RCC 7860 (cell line): ENCODE data around the gene CCDC88C.
A peak's percentile ranks its signal among the peaks of the same experiment; 100 is the strongest.
"Not testable (repeated sequence)": the region's sequence is repeated elsewhere in the genome, so short reads cannot be mapped to it uniquely, and the experiment has no call there.

ENCODE experiments used
- DNase-seq: peaks from one replicate; pipeline ENCODE4 v3.0.0-alpha.2; 2015; ENCODE audit warnings: low spot score
- FAIRE-seq: peaks from 2 replicates; lab custom pipeline; 2012; peaks lifted over from hg19 to GRCh38; lab: Jason Lieb, UNC

Gene CCDC88C

GRCh38 chr14:91256661-91257060 is 161.0 kb downstream of the CCDC88C start:
- DNase-seq (no peak), FAIRE-seq (no peak)

- no peak for FAIRE-seq
Observed at GRCh38 chr14:91255026-91255695, 162.5 kb downstream of the CCDC88C start.

GRCh38 chr14:91254461-91254860 is 163.2 kb downstream of the CCDC88C start:
- no peak for FAIRE-seq

More at GRCh38 chr14:91255026-91255695, 162.5 kb downstream of the CCDC88C start:
- DNase-seq: no peak

GRCh38 chr14:91253795-91254323 is 163.8 kb downstream of the CCDC88C start:
- FAIRE-seq (no peak), DNase-seq (no peak)

More at GRCh38 chr14:91254461-91254860, 163.2 kb downstream of the CCDC88C start:
- DNase-seq: no peak

GRCh38 chr14:91252871-91253794 is 164.5 kb downstream of the CCDC88C start:
- no peak for FAIRE-seq
- DNase-seq: no peak

GRCh38 chr14:91250912-91251311 is 166.7 kb downstream of the CCDC88C start:
- FAIRE-seq (no peak), DNase-seq (no peak)

GRCh38 chr14:91249841-91250616 is 167.6 kb downstream of the CCDC88C start:
- peak; percentile 84 for DNase-seq
- peak; percentile 67 for FAIRE-seq

GRCh38 chr14:91246051-91246852 is 171.4 kb downstream of the CCDC88C start:
- no peak for DNase-seq
- FAIRE-seq: no peak

- DNase-seq, FAIRE-seq: not testable (repeated sequence)
Observed at GRCh38 chr14:91245616-91246015, 172.0 kb downstream of the CCDC88C start.

GRCh38 chr14:91245029-91245428 is 172.6 kb downstream of the CCDC88C start:
- FAIRE-seq: no peak
- no peak for DNase-seq

- FAIRE-seq (peak; percentile 12), DNase-seq (peak; percentile 37)
Observed at GRCh38 chr14:91244501-91244901, 173.1 kb downstream of the CCDC88C start, which contains the start of gene GPR68. GPR68 (minus strand) TSS chr14:91244704; CDS start chr14:91235050, 9,654 bp downstream.

GRCh38 chr14:91243074-91243471 is 174.5 kb downstream of the CCDC88C start:
- FAIRE-seq (no peak), DNase-seq (no peak)

- DNase-seq (no peak), FAIRE-seq (no peak)
Observed at GRCh38 chr14:91242635-91243034, 175.0 kb downstream of the CCDC88C start.

- FAIRE-seq: no peak
Observed at GRCh38 chr14:91241863-91242262, 175.8 kb downstream of the CCDC88C start.

GRCh38 chr14:91238661-91239060 is 179.0 kb downstream of the CCDC88C start:
- DNase-seq (no peak), FAIRE-seq (no peak)

More at GRCh38 chr14:91241863-91242262, 175.8 kb downstream of the CCDC88C start:
- DNase-seq: no peak

GRCh38 chr14:91238085-91238484 is 179.5 kb downstream of the CCDC88C start:
- DNase-seq (no peak), FAIRE-seq (no peak)

- peak; percentile 29 for DNase-seq
- FAIRE-seq: no peak
Observed at GRCh38 chr14:91237219-91237618, 180.4 kb downstream of the CCDC88C start.

- FAIRE-seq (no peak), DNase-seq (no peak)
Observed at GRCh38 chr14:91235841-91236240, 181.8 kb downstream of the CCDC88C start.

- FAIRE-seq (no peak), DNase-seq (no peak)
Observed at GRCh38 chr14:91234791-91235114, 182.9 kb downstream of the CCDC88C start.
